ENCODE results near the gene HSDL2. TPM values are rescaled to one million over a fixed set of nuclear protein-coding genes. Genes with fewer than 3 reads are reported as not detected.

Gene HSDL2
- total and polyA plus RNA-seq, 2 donors from 2014 or later: 30.2 to 67.0 TPM

GRCh38 chr9:112446526-112446925, 66.6 kb downstream of the HSDL2 start:
- intact Hi-C loops (cut with DNase I): no loop called here
- TF ChIP-seq CTCF (IDR thresholded peaks at IDR 0.05; ENCODE audit: borderline replicate concordance, extremely low read depth, insufficient read depth): no peak
- Histone ChIP-seq H3K9me3 (ENCODE audit: control insufficient read depth in 2 of 3, insufficient read depth in 1 of 3, low read length in 3 of 3) (no peaks in the 10 kb centered on the region), H3K4me3 (ENCODE audit: low read length in 3 of 3) (no peak overlapping the region), H3K9ac (ENCODE audit: low read length in 3 of 3) (no peak overlapping the region), H3K36me3 (ENCODE audit: control insufficient read depth in 2 of 3, insufficient read depth in 3 of 3, low read length in 3 of 3) (peaks cover 0 to 2% (median 0%) of the 10 kb centered on the region in 3 donors), H3K27ac (ENCODE audit: low read depth in 2 of 2, low read length in 2 of 2) (no peak overlapping the region), H3K4me1 (ENCODE audit: control insufficient read depth in 2 of 3, insufficient read depth in 2 of 3, low read depth in 1 of 3, low read length in 3 of 3) (peaks cover 0 to 2% (median 0%) of the 10 kb centered on the region in 3 donors), H3K27me3 (ENCODE audit: control insufficient read depth, insufficient read depth, low read length) (no peaks in the 10 kb centered on the region)
- FAIRE-seq (no peak), DNase-seq (no peak)

- FAIRE-seq: no peak
- Histone ChIP-seq H3K27me3 (ENCODE audit: control insufficient read depth, insufficient read depth, low read length) (no peaks in the 10 kb centered on the region), H3K4me3 (ENCODE audit: low read length in 3 of 3) (no peak overlapping the region), H3K4me1 (ENCODE audit: control insufficient read depth in 2 of 3, insufficient read depth in 2 of 3, low read depth in 1 of 3, low read length in 3 of 3) (peaks cover 0 to 2% (median 0%) of the 10 kb centered on the region in 3 donors), H3K9ac (ENCODE audit: low read length in 3 of 3) (no peak overlapping the region), H3K36me3 (ENCODE audit: control insufficient read depth in 2 of 3, insufficient read depth in 3 of 3, low read length in 3 of 3) (peaks cover 0 to 2% (median 0%) of the 10 kb centered on the region in 3 donors), H3K9me3 (ENCODE audit: control insufficient read depth in 2 of 3, insufficient read depth in 1 of 3, low read length in 3 of 3) (no peaks in the 10 kb centered on the region), H3K27ac (ENCODE audit: low read depth in 2 of 2, low read length in 2 of 2) (no peak overlapping the region)
- intact Hi-C loops (cut with DNase I): no loop called here
- DNase-seq: peak in 1 of 5 donors; percentile 21
- TF ChIP-seq CTCF (IDR thresholded peaks at IDR 0.05; ENCODE audit: borderline replicate concordance, extremely low read depth, insufficient read depth): no peak
Measured at GRCh38 chr9:112447283-112447761, 67.4 kb downstream of the HSDL2 start.

- no peaks in the 10 kb centered on the region for H3K27me3 ChIP-seq (ENCODE audit: control insufficient read depth, insufficient read depth, low read length)
- no peaks in the 10 kb centered on the region for H3K9me3 ChIP-seq (ENCODE audit: control insufficient read depth in 2 of 3, insufficient read depth in 1 of 3, low read length in 3 of 3)
- H3K36me3 ChIP-seq (ENCODE audit: control insufficient read depth in 2 of 3, insufficient read depth in 3 of 3, low read length in 3 of 3): peaks cover 4 to 13% (median 9%) of the 10 kb centered on the region in 3 donors
- intact Hi-C loops (cut with DNase I): no loop called here
- no peaks in the 10 kb centered on the region for H3K4me1 ChIP-seq (ENCODE audit: control insufficient read depth in 2 of 3, insufficient read depth in 2 of 3, low read depth in 1 of 3, low read length in 3 of 3)
- DNase-seq: no peak
- no peak overlapping the region for H3K27ac ChIP-seq (ENCODE audit: low read depth in 2 of 2, low read length in 2 of 2)
- no peak for FAIRE-seq
- no peak for TF ChIP-seq CTCF (IDR thresholded peaks at IDR 0.05; ENCODE audit: borderline replicate concordance, extremely low read depth, insufficient read depth)
- no peak overlapping the region for H3K4me3 ChIP-seq (ENCODE audit: low read length in 3 of 3)
- no peak overlapping the region for H3K9ac ChIP-seq (ENCODE audit: low read length in 3 of 3)
Measured at GRCh38 chr9:112462855-112463254, 82.9 kb downstream of the HSDL2 start.

- TF ChIP-seq CTCF (IDR thresholded peaks at IDR 0.05; ENCODE audit: borderline replicate concordance, extremely low read depth, insufficient read depth): no peak
- Histone ChIP-seq H3K36me3 (ENCODE audit: control insufficient read depth in 2 of 3, insufficient read depth in 3 of 3, low read length in 3 of 3) (peaks cover 2 to 9% (median 6%) of the 10 kb centered on the region in 3 donors), H3K9me3 (ENCODE audit: control insufficient read depth in 2 of 3, insufficient read depth in 1 of 3, low read length in 3 of 3) (no peaks in the 10 kb centered on the region), H3K27me3 (ENCODE audit: control insufficient read depth, insufficient read depth, low read length) (no peaks in the 10 kb centered on the region), H3K4me1 (ENCODE audit: control insufficient read depth in 2 of 3, insufficient read depth in 2 of 3, low read depth in 1 of 3, low read length in 3 of 3) (no peaks in the 10 kb centered on the region), H3K27ac (ENCODE audit: low read depth in 2 of 2, low read length in 2 of 2) (no peak overlapping the region), H3K9ac (ENCODE audit: low read length in 3 of 3) (no peak overlapping the region), H3K4me3 (ENCODE audit: low read length in 3 of 3) (no peak overlapping the region)
- FAIRE-seq (no peak), DNase-seq (no peak)
- intact Hi-C loops (cut with DNase I): no loop called here
Measured at GRCh38 chr9:112465352-112465751, 85.4 kb downstream of the HSDL2 start.

All from kidney (tissue), 14 donors.